ENCODE results near the gene ATP8A2.

The ATP8A2 gene

DNA sequence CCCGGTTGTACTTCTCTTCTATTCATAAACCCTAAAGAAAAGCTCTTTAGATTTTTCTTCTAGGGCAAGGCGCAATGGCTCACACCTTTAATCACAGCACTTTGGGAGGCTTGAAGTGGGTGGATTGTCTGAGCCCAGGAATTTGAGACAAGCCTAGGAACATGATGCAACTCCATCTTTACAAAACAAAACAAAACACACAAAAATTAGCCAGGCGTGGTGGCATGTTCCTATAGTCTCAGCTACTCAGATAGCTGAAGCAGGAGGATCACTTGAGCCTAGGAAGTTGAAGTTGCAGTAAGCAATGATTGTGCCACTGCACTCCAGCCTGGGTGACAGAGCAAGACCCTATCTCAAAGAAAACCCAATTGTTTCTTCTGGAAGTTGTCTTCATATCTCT is 439.7 kb downstream of the ATP8A2 start:
- TF ChIP-seq, protein P1, sequence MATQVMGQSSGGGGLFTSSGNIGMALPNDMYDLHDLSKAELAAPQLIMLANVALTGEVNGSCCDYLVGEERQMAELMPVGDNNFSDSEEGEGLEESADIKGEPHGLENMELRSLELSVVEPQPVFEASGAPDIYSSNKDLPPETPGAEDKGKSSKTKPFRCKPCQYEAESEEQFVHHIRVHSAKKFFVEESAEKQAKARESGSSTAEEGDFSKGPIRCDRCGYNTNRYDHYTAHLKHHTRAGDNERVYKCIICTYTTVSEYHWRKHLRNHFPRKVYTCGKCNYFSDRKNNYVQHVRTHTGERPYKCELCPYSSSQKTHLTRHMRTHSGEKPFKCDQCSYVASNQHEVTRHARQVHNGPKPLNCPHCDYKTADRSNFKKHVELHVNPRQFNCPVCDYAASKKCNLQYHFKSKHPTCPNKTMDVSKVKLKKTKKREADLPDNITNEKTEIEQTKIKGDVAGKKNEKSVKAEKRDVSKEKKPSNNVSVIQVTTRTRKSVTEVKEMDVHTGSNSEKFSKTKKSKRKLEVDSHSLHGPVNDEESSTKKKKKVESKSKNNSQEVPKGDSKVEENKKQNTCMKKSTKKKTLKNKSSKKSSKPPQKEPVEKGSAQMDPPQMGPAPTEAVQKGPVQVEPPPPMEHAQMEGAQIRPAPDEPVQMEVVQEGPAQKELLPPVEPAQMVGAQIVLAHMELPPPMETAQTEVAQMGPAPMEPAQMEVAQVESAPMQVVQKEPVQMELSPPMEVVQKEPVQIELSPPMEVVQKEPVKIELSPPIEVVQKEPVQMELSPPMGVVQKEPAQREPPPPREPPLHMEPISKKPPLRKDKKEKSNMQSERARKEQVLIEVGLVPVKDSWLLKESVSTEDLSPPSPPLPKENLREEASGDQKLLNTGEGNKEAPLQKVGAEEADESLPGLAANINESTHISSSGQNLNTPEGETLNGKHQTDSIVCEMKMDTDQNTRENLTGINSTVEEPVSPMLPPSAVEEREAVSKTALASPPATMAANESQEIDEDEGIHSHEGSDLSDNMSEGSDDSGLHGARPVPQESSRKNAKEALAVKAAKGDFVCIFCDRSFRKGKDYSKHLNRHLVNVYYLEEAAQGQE (IDR thresholded peaks at IDR 0.05; ENCODE audit: insufficient read depth in 1 of 2, low read depth in 2 of 2, low read length in 2 of 2), result no peak
- TF ChIP-seq POLR2AphosphoS5 (IDR thresholded peaks at IDR 0.05; ENCODE audit: low read depth, low read length) (no peak), SIN3A (IDR thresholded peaks at IDR 0.05; ENCODE audit: borderline replicate concordance, insufficient read depth, low read length) (no peak), FOXP2 (optimal IDR thresholded peaks at IDR 0.05; ENCODE audit: borderline replicate concordance, extremely low read depth, extremely low read length, insufficient read depth) (no peak), TAF1 (IDR thresholded peaks at IDR 0.05; ENCODE audit: borderline replicate concordance, insufficient read depth, low read length) (no peak)

DNA sequence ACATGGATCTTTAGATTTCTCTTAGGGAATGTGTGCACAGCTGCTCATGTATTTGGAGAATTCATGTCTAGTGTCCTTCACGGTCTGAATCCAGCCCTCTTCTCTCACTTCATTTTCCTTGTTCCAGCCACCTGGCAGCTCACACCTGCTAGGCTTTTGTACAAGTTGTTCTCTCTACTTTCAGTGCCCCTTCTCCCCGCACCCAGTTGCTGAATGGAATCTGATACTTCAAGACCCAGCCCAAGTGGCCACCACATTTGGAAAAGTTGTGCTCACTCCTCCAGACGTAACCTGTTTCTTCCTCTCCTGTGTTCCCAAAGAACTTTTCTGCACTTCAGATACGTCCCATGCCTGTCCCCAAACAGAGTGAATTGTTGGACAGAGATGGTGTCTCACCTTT is 444.5 kb downstream of the ATP8A2 start:
- TF ChIP-seq SIN3A (IDR thresholded peaks at IDR 0.05; ENCODE audit: borderline replicate concordance, insufficient read depth, low read length) (no peak), FOXP2 (optimal IDR thresholded peaks at IDR 0.05; ENCODE audit: borderline replicate concordance, extremely low read depth, extremely low read length, insufficient read depth) (no peak), POLR2AphosphoS5 (IDR thresholded peaks at IDR 0.05; ENCODE audit: low read depth, low read length) (no peak)
- TF ChIP-seq, protein P1 (IDR thresholded peaks at IDR 0.05; ENCODE audit: insufficient read depth in 1 of 2, low read depth in 2 of 2, low read length in 2 of 2), result no peak

DNA sequence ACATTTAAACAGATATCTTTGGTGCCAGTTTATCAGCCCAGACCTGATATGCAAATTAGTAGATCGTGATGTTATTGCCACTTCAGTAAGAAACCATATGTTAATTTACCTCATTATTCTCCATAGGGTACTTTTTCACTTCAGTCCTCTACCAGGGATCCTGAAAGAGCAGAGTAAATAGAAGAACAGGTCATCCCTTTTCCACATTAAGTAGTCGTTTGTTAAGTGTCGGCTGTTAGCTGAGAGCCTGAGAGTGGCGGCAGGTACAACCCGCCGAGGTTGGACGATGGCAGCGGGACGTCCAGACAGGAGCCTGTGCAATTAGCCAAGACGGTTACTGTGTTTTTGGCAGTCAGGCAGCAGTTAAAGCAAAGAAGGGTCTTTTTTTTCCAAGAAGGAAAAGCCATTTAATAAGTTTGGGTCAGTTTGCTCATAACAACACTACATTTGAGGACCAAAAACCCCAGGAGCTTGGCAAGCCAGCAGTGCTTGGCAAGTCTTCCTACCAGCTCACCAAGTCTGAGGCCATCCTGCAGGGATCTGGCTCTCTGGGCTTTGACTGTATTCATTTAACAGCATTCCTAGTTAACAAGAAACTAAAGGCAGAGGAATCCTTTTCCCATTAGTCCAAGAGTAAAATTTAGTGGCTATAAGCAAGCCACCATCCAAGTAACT is 448.2 kb downstream of the ATP8A2 start:
- no peak for TF ChIP-seq POLR2AphosphoS5 (IDR thresholded peaks at IDR 0.05; ENCODE audit: low read depth, low read length)
- TF ChIP-seq, protein P1 (IDR thresholded peaks at IDR 0.05; ENCODE audit: insufficient read depth in 1 of 2, low read depth in 2 of 2, low read length in 2 of 2), result no peak
- TF ChIP-seq TAF1 (IDR thresholded peaks at IDR 0.05; ENCODE audit: borderline replicate concordance, insufficient read depth, low read length), result no peak
- TF ChIP-seq FOXP2 (optimal IDR thresholded peaks at IDR 0.05; ENCODE audit: borderline replicate concordance, extremely low read depth, extremely low read length, insufficient read depth), result no peak
- TF ChIP-seq SIN3A (IDR thresholded peaks at IDR 0.05; ENCODE audit: borderline replicate concordance, insufficient read depth, low read length), result no peak

DNA sequence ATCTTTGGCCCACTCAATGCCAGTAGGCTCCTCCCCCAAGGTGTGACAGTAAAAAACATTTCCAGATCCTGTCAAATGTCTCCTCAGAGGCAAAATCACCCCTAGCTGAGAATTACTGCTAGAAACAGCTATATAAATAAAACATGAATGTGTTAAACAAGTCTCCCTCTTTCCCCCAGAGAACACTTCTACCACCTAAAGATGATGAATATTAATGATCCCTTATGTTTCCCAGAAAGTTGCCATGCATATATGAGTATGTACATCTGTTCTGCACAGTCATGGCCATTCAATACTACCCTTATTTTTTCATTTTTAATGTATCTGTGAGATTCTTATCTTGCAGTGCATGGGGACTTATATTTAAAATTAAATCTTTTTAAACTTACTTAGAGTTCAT is 450.0 kb downstream of the ATP8A2 start:
- TF ChIP-seq TAF1 (IDR thresholded peaks at IDR 0.05; ENCODE audit: borderline replicate concordance, insufficient read depth, low read length) (no peak), POLR2AphosphoS5 (IDR thresholded peaks at IDR 0.05; ENCODE audit: low read depth, low read length) (no peak), SIN3A (IDR thresholded peaks at IDR 0.05; ENCODE audit: borderline replicate concordance, insufficient read depth, low read length) (no peak), FOXP2 (optimal IDR thresholded peaks at IDR 0.05; ENCODE audit: borderline replicate concordance, extremely low read depth, extremely low read length, insufficient read depth) (no peak)
- TF ChIP-seq, protein P1 (IDR thresholded peaks at IDR 0.05; ENCODE audit: insufficient read depth in 1 of 2, low read depth in 2 of 2, low read length in 2 of 2), result no peak

Data from PFSK-1 (cell line).